HL-60 (cell line): ENCODE data around the gene DLG5.

Source experiments
- POLR2AphosphoS5 ChIP-seq: IDR thresholded peaks from 2 replicates; pipeline ENCODE4 v1.6.1; 2012; ENCODE audit warnings: low read depth
- TF ChIP-seq, protein P1 (sequence below): IDR thresholded peaks from one replicate; pipeline ENCODE4 v1.5.1; 2011; ENCODE audit warnings: low read length, control low read depth, inconsistent platforms; ENCODE audit not compliant: insufficient read depth

DNA sequence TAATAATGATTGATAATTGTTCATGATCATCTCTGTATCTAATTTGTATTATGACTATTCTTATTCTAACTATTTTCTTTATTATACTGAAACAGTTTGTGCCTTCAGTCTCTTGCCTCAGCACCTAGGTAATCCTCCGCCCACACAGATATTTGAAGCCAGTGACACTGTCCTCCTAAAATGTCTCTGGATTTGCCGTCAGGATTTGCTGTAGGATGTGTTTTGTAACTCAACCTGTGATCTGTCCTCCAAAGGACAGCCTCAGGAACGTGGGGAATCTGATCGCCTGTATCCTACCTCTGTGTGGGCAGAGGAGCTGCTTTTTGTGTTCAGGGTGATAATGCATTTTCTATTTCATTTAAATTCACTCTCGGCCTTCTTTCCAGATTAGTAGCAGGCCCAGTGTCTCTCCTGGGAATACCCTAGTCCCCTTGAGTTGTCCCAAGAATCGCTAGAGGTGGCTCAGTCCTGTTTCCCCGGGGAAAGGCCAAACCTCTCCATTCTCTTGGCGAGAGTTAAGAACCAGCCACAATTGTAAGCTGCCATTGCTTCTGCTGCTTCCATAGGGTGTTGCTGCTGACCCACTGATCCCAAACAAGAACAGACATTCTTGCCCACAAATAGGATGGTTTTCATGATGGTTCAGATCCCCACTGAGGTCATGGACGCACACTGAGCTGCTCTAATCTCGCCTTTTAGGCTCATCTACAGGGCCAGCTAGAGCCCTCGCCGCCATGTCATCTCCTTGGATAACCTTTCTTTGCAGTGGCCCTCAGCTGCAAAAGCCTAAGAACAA, 152.7 kb downstream of the DLG5 start:
- TF ChIP-seq, protein P1, sequence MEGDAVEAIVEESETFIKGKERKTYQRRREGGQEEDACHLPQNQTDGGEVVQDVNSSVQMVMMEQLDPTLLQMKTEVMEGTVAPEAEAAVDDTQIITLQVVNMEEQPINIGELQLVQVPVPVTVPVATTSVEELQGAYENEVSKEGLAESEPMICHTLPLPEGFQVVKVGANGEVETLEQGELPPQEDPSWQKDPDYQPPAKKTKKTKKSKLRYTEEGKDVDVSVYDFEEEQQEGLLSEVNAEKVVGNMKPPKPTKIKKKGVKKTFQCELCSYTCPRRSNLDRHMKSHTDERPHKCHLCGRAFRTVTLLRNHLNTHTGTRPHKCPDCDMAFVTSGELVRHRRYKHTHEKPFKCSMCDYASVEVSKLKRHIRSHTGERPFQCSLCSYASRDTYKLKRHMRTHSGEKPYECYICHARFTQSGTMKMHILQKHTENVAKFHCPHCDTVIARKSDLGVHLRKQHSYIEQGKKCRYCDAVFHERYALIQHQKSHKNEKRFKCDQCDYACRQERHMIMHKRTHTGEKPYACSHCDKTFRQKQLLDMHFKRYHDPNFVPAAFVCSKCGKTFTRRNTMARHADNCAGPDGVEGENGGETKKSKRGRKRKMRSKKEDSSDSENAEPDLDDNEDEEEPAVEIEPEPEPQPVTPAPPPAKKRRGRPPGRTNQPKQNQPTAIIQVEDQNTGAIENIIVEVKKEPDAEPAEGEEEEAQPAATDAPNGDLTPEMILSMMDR: no peak
- no peak for TF ChIP-seq POLR2AphosphoS5
